ENCODE results near the gene PRKAB1. TPM values are rescaled to one million over a fixed set of nuclear protein-coding genes. Genes with fewer than 3 reads are reported as not detected.

PRKAB1 gene
- total RNA-seq, 2 donors from 2014 or later: 19.0 to 31.9 TPM

DNA sequence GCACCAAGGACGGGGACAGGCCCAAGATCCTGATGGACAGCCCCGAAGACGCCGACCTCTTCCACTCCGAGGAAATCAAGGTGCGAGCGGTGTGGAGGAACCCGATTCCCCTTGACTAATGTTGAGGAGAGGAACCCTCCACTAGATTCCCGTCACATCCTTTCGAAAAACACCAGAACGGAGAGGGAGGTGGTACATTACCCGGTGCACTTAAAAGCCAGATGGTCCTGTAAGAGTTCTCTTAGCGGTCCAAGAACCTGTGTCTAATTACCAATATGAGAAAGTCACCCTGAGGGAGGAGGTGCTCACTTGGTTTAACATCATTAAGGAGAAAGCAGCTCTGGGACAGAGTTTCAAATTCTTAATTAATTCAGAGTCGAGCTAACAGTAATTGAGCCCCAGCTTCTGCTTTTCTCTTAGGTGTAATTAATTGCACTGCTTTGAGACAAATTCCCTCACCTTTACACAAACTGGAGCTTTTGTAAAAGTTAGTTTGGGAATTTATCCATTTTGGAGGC is 450 bp downstream of the PRKAB1 start:
- H3K27me3 ChIP-seq (replicated peaks; ENCODE audit: insufficient read depth): no peaks in the 10 kb centered on the region
- H3K4me3 ChIP-seq: peak overlapping the region; percentile 88
- peak overlapping the region; percentile 89 to 90 for H3K27ac ChIP-seq
- no peaks in the 10 kb centered on the region for H3K9me3 ChIP-seq
- TF ChIP-seq CTCF (IDR thresholded peaks at IDR 0.05): no peak
- ATAC-seq (ENCODE audit: insufficient number of reproducible peaks, low FRiP score, low read depth) (peak; percentile 13), DNase-seq (ENCODE audit: low spot score) (no peak)
- H3K36me3 ChIP-seq: peaks cover 14% of the 10 kb centered on the region
- H3K4me1 ChIP-seq (ENCODE audit: control insufficient read depth in 1 of 2, low read depth in 2 of 2): peaks cover 10 to 21% of the 10 kb centered on the region in 2 donors

DNA sequence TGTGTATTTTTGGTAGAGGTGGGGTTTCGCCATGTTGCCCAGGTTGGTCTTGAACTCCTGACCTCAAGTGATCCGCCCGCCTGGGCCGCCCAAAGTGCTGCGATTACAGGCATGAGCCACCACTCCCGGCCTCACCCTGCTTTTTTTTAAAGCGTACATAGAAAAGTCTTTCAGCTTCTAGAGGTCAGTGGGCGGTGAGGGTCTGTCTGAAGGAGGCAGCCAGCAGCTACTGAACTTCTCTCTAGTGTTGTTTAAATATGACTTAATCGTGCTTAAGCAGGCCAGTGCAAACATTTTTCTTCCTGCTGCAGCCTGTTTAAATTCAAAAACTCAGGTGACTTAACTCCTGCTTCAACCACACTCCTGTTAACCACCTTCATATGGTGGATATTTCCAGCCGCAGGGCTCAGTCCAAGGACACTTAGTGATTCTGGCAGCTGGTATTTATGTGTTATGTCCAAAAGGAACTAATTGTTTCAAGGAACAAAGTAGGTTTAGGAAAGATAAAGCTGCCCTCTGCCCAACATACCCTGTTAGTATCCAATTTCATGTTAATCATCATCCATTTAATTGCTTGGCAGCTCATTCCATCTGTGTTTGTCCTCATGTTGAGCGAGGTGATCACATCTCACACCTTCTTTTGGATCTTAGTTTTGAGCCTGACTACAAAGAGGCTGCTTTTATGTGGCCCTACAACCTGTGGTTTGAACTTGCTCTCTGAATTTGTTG is 2.0 kb downstream of the PRKAB1 start:
- peaks cover 28% of the 10 kb centered on the region for H3K36me3 ChIP-seq
- ATAC-seq (ENCODE audit: insufficient number of reproducible peaks, low FRiP score, low read depth) (no peak), DNase-seq (ENCODE audit: low spot score) (no peak)
- H3K9me3 ChIP-seq: no peaks in the 10 kb centered on the region
- no peak overlapping the region for H3K4me3 ChIP-seq
- no peak for TF ChIP-seq CTCF (IDR thresholded peaks at IDR 0.05)
- peak overlapping the region in 1 of 2 donors; percentile 3 for H3K27ac ChIP-seq
- no peaks in the 10 kb centered on the region for H3K27me3 ChIP-seq (replicated peaks; ENCODE audit: insufficient read depth)
- peaks cover 10 to 21% of the 10 kb centered on the region in 2 donors for H3K4me1 ChIP-seq (ENCODE audit: control insufficient read depth in 1 of 2, low read depth in 2 of 2)

GRCh38 chr12:119671070-119671469 is 3.1 kb downstream of the PRKAB1 start:
- H3K36me3 ChIP-seq: peaks cover 38% of the 10 kb centered on the region
- DNase-seq (ENCODE audit: low spot score): no peak
- peaks cover 10 to 21% of the 10 kb centered on the region in 2 donors for H3K4me1 ChIP-seq (ENCODE audit: control insufficient read depth in 1 of 2, low read depth in 2 of 2)
- H3K27ac ChIP-seq: no peak overlapping the region
- no peak for ATAC-seq (ENCODE audit: insufficient number of reproducible peaks, low FRiP score, low read depth)
- H3K4me3 ChIP-seq: no peak overlapping the region
- no peak for TF ChIP-seq CTCF (IDR thresholded peaks at IDR 0.05)
- H3K27me3 ChIP-seq (replicated peaks; ENCODE audit: insufficient read depth): no peaks in the 10 kb centered on the region
- H3K9me3 ChIP-seq: no peaks in the 10 kb centered on the region

- Histone ChIP-seq H3K27me3 (replicated peaks; ENCODE audit: insufficient read depth) (no peaks in the 10 kb centered on the region), H3K4me1 (ENCODE audit: control insufficient read depth in 1 of 2, low read depth in 2 of 2) (peaks cover 2 to 15% of the 10 kb centered on the region in 2 donors), H3K9me3 (no peaks in the 10 kb centered on the region), H3K36me3 (peaks cover 48% of the 10 kb centered on the region), H3K27ac (no peak overlapping the region), H3K4me3 (no peak overlapping the region)
- ATAC-seq (ENCODE audit: insufficient number of reproducible peaks, low FRiP score, low read depth) (no peak), DNase-seq (ENCODE audit: low spot score) (no peak)
- TF ChIP-seq CTCF (IDR thresholded peaks at IDR 0.05): no peak
Observed at GRCh38 chr12:119672194-119672593, 4.3 kb downstream of the PRKAB1 start.

- ATAC-seq (ENCODE audit: insufficient number of reproducible peaks, low FRiP score, low read depth) (no peak), DNase-seq (ENCODE audit: low spot score) (no peak)
- peaks cover 0 to 12% of the 10 kb centered on the region in 2 donors for H3K4me1 ChIP-seq (ENCODE audit: control insufficient read depth in 1 of 2, low read depth in 2 of 2)
- H3K27ac ChIP-seq: peak overlapping the region in 1 of 2 donors; percentile 38
- H3K9me3 ChIP-seq: no peaks in the 10 kb centered on the region
- TF ChIP-seq CTCF (IDR thresholded peaks at IDR 0.05): no peak
- peaks cover 52% of the 10 kb centered on the region for H3K36me3 ChIP-seq
- H3K4me3 ChIP-seq: no peak overlapping the region
- no peaks in the 10 kb centered on the region for H3K27me3 ChIP-seq (replicated peaks; ENCODE audit: insufficient read depth)
Observed at GRCh38 chr12:119673634-119674033, 5.7 kb downstream of the PRKAB1 start.

All from thoracic aorta (tissue), 2 donors.